Measurements from ENCODE around the gene NINJ2.

NINJ2 gene

GRCh38 chr12:588646-589045 is 74.6 kb downstream of the NINJ2 start:
- H3K27ac ChIP-seq = no peak overlapping the region
- H3K4me2 ChIP-seq (ENCODE audit: low read length) = no peak overlapping the region
- no peaks in the 10 kb centered on the region for H3K36me3 ChIP-seq (ENCODE audit: control insufficient read depth, insufficient read depth, low read length)
- H3K9ac ChIP-seq = no peak overlapping the region
- no peaks in the 10 kb centered on the region for H3K27me3 ChIP-seq (ENCODE audit: control insufficient read depth, insufficient read depth, low read length)
- no peak overlapping the region for H2AFZ ChIP-seq
- TF ChIP-seq, protein P1, sequence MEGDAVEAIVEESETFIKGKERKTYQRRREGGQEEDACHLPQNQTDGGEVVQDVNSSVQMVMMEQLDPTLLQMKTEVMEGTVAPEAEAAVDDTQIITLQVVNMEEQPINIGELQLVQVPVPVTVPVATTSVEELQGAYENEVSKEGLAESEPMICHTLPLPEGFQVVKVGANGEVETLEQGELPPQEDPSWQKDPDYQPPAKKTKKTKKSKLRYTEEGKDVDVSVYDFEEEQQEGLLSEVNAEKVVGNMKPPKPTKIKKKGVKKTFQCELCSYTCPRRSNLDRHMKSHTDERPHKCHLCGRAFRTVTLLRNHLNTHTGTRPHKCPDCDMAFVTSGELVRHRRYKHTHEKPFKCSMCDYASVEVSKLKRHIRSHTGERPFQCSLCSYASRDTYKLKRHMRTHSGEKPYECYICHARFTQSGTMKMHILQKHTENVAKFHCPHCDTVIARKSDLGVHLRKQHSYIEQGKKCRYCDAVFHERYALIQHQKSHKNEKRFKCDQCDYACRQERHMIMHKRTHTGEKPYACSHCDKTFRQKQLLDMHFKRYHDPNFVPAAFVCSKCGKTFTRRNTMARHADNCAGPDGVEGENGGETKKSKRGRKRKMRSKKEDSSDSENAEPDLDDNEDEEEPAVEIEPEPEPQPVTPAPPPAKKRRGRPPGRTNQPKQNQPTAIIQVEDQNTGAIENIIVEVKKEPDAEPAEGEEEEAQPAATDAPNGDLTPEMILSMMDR (IDR thresholded peaks at IDR 0.05) = no peak
- H3K9me3 ChIP-seq (ENCODE audit: control insufficient read depth, low read length) = no peaks in the 10 kb centered on the region
- no peaks in the 10 kb centered on the region for H3K4me1 ChIP-seq
- no peaks in the 10 kb centered on the region for H3K79me2 ChIP-seq
- no peak overlapping the region for H3K4me3 ChIP-seq (ENCODE audit: low read depth, low read length)

DNA sequence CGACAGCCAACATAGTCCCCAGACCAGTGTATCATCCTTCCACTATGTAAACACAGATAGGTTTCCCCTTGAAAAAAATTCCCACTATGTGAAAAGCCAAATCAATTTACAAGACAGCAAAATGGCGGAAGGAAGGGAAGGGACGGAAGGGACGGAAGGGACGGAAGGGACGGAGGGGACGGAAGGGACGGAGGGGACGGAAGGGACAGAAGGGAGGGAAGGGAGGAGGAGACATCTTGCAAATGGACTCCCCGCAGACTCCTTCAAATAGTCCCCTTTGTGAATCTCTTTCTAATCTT is 75.3 kb downstream of the NINJ2 start:
- H3K9ac ChIP-seq = no peak overlapping the region
- no peaks in the 10 kb centered on the region for H3K27me3 ChIP-seq (ENCODE audit: control insufficient read depth, insufficient read depth, low read length)
- no peaks in the 10 kb centered on the region for H3K79me2 ChIP-seq
- TF ChIP-seq, protein P1 (IDR thresholded peaks at IDR 0.05) = no peak
- no peaks in the 10 kb centered on the region for H3K4me1 ChIP-seq
- no peak overlapping the region for H2AFZ ChIP-seq
- H3K27ac ChIP-seq = no peak overlapping the region
- no peaks in the 10 kb centered on the region for H3K9me3 ChIP-seq (ENCODE audit: control insufficient read depth, low read length)
- no peak overlapping the region for H3K4me3 ChIP-seq (ENCODE audit: low read depth, low read length)
- H3K4me2 ChIP-seq (ENCODE audit: low read length) = no peak overlapping the region
- H3K36me3 ChIP-seq (ENCODE audit: control insufficient read depth, insufficient read depth, low read length) = no peaks in the 10 kb centered on the region

GRCh38 chr12:587132-588023 is 75.9 kb downstream of the NINJ2 start:
- TF ChIP-seq, protein P1 (IDR thresholded peaks at IDR 0.05) = no peak
- Histone ChIP-seq H3K4me3 (ENCODE audit: low read depth, low read length) (no peak overlapping the region), H3K79me2 (no peaks in the 10 kb centered on the region), H3K9me3 (ENCODE audit: control insufficient read depth, low read length) (no peaks in the 10 kb centered on the region), H3K4me2 (ENCODE audit: low read length) (no peak overlapping the region), H3K36me3 (ENCODE audit: control insufficient read depth, insufficient read depth, low read length) (no peaks in the 10 kb centered on the region), H3K27ac (no peak overlapping the region), H3K4me1 (no peaks in the 10 kb centered on the region), H2AFZ (no peak overlapping the region), H3K27me3 (ENCODE audit: control insufficient read depth, insufficient read depth, low read length) (no peaks in the 10 kb centered on the region), H3K9ac (no peak overlapping the region)

DNA sequence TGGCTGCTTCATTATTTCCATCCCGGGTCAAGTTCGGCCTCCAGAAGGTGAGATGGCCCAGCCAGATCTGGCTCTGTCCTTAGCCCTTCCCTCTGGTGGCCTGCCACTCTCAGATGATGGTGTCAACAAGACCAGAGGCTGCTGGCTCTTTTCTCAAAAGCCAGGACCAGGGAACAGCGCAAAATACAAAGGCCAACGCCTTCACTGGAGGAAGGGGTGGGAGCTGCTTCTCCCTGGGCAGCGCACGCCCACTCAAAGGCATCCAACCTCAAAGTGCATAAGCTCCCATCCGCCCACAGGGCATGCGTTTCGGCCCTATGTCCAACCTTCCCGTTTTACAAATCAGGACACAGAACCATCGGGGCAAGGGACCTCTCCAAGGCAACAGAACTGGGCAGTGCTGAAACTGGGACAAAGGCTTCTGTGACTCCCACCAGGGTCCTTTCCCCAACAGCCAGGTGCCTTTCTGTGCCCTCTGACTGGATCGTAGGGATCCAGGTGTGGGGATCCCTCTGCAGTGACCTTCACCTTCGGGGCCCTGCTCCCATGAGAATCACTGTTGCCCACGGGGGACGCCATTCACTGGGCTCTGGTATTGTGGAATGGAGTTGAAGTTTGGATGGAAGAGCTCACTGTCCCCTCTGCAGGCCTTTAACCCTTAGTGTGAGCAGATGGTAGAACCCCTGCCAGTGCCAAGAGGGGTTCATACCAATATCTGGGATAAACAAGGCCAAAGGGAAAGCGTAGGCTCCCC is 76.8 kb downstream of the NINJ2 start:
- Histone ChIP-seq H3K27me3 (ENCODE audit: control insufficient read depth, insufficient read depth, low read length) (no peaks in the 10 kb centered on the region), H3K36me3 (ENCODE audit: control insufficient read depth, insufficient read depth, low read length) (no peaks in the 10 kb centered on the region), H3K4me3 (ENCODE audit: low read depth, low read length) (no peak overlapping the region), H3K27ac (no peak overlapping the region), H3K9ac (no peak overlapping the region), H3K4me2 (ENCODE audit: low read length) (no peak overlapping the region), H3K9me3 (ENCODE audit: control insufficient read depth, low read length) (no peaks in the 10 kb centered on the region), H3K4me1 (no peaks in the 10 kb centered on the region), H3K79me2 (no peaks in the 10 kb centered on the region), H2AFZ (no peak overlapping the region)
- TF ChIP-seq, protein P1 (IDR thresholded peaks at IDR 0.05) = no peak
